ENCODE measurements around the gene EID2. TPM values are rescaled to one million over a fixed set of nuclear protein-coding genes. Genes with fewer than 3 reads are reported as not detected.

EID2 gene
- total and polyA plus RNA-seq, 2 of the 13 experiments (the other 11 are each of a cell fraction or from before 2014, with no cell fraction given), result 3.7 to 14.1 TPM

DNA sequence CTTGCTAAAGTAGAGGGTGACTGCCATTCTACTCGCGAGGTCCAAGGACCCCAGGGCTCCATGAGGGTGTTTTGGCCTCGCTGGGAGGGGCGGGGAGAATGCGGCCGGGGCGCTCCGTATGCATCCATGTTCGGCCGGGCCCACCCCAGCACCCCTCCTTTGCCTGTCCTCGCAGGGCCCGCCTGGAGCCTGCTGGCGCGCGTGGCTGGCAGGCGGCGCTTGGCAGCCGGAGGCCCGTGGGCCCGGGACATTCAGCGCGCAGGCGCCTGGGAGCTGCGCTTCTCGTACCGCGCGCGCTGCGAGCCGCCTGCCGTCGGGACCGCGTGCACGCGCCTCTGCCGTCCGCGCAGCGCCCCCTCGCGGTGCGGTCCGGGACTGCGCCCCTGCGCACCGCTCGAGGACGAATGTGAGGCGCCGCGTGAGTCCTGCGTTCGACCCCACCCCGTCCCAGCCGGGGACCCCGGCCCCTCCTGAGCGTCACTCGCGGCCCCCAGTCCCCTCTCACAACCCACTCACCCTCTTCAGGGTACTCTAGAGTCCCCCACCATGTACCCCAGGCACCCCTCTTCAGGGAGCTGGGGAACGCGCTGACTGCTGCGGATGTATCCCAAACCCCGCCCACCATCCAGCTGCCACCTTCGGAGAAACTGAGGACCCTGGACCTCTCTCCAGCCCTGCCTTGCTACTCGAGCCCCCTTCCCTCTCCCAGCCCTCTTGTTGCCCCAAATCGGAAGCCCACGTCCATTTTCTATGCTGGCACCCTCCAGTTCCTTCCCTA lies 37.1 kb downstream of the EID2 start (continued):
- TF ChIP-seq, protein P1, sequence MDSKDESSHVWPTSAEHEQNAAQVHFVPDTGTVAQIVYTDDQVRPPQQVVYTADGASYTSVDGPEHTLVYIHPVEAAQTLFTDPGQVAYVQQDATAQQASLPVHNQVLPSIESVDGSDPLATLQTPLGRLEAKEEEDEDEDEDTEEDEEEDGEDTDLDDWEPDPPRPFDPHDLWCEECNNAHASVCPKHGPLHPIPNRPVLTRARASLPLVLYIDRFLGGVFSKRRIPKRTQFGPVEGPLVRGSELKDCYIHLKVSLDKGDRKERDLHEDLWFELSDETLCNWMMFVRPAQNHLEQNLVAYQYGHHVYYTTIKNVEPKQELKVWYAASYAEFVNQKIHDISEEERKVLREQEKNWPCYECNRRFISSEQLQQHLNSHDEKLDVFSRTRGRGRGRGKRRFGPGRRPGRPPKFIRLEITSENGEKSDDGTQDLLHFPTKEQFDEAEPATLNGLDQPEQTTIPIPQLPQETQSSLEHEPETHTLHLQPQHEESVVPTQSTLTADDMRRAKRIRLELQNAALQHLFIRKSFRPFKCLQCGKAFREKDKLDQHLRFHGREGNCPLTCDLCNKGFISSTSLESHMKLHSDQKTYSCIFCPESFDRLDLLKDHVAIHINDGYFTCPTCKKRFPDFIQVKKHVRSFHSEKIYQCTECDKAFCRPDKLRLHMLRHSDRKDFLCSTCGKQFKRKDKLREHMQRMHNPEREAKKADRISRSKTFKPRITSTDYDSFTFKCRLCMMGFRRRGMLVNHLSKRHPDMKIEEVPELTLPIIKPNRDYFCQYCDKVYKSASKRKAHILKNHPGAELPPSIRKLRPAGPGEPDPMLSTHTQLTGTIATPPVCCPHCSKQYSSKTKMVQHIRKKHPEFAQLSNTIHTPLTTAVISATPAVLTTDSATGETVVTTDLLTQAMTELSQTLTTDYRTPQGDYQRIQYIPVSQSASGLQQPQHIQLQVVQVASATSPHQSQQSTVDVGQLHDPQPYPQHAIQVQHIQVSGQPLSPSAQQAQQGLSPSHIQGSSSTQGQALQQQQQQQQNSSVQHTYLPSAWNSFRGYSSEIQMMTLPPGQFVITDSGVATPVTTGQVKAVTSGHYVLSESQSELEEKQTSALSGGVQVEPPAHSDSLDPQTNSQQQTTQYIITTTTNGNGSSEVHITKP (CRISPR knock-in tag; IDR thresholded peaks at IDR 0.05; ENCODE audit: low read depth), result no peak
- peak; percentile 77; the same call in 1 of the 2 replicates for TF ChIP-seq ZNF75D (CRISPR knock-in tag; IDR thresholded peaks at IDR 0.05; ENCODE audit: borderline replicate concordance)
- peak; percentile 49 for TF ChIP-seq NR2C2 (CRISPR knock-in tag; IDR thresholded peaks at IDR 0.05; ENCODE audit: borderline replicate concordance)
- TF ChIP-seq, protein P2, sequence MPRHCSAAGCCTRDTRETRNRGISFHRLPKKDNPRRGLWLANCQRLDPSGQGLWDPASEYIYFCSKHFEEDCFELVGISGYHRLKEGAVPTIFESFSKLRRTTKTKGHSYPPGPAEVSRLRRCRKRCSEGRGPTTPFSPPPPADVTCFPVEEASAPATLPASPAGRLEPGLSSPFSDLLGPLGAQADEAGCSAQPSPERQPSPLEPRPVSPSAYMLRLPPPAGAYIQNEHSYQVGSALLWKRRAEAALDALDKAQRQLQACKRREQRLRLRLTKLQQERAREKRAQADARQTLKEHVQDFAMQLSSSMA (CRISPR knock-in tag; IDR thresholded peaks at IDR 0.05), result peak; percentile 97
- peak; percentile 98; the same call in 1 of the 2 replicates for TF ChIP-seq PAX8 (CRISPR knock-in tag; IDR thresholded peaks at IDR 0.05; ENCODE audit: borderline replicate concordance)
- peak; percentile 71; the same call in 1 of the 2 replicates for TF ChIP-seq AKAP8 (CRISPR knock-in tag; IDR thresholded peaks at IDR 0.05)
- no peak for TF ChIP-seq HNRNPL (IDR thresholded peaks at IDR 0.05; ENCODE audit: low read depth, low read length)
- peak; percentile 100 for TF ChIP-seq ZNF766 (CRISPR knock-in tag; IDR thresholded peaks at IDR 0.05; ENCODE audit: borderline replicate concordance)
- peak; percentile 93 for TF ChIP-seq ZNF230 (CRISPR knock-in tag; IDR thresholded peaks at IDR 0.05)
- TF ChIP-seq ZSCAN12 (CRISPR knock-in tag; IDR thresholded peaks at IDR 0.05), result peak; percentile 98; the same call in 1 of the 2 replicates
- TF ChIP-seq PRPF4 (IDR thresholded peaks at IDR 0.05; ENCODE audit: low read depth, low read length, poor library complexity, severe bottlenecking), result no peak
- no peak for TF ChIP-seq SP2 (CRISPR knock-in tag; IDR thresholded peaks at IDR 0.05)
- no peak for TF ChIP-seq NR3C1 (CRISPR knock-in tag; IDR thresholded peaks at IDR 0.05)
- TF ChIP-seq NCOA2 (CRISPR knock-in tag; IDR thresholded peaks at IDR 0.05), result peak; percentile 65; the same call in 1 of the 2 replicates
- TF ChIP-seq ZNF788 (CRISPR knock-in tag; IDR thresholded peaks at IDR 0.05; ENCODE audit: borderline replicate concordance), result no peak
- no peak for TF ChIP-seq TBL1XR1 (IDR thresholded peaks at IDR 0.05; ENCODE audit: borderline replicate concordance, low read length, partially characterized antibody)
- peak; percentile 93 for TF ChIP-seq ZNF430 (CRISPR knock-in tag; IDR thresholded peaks at IDR 0.05)
- TF ChIP-seq, protein P3, sequence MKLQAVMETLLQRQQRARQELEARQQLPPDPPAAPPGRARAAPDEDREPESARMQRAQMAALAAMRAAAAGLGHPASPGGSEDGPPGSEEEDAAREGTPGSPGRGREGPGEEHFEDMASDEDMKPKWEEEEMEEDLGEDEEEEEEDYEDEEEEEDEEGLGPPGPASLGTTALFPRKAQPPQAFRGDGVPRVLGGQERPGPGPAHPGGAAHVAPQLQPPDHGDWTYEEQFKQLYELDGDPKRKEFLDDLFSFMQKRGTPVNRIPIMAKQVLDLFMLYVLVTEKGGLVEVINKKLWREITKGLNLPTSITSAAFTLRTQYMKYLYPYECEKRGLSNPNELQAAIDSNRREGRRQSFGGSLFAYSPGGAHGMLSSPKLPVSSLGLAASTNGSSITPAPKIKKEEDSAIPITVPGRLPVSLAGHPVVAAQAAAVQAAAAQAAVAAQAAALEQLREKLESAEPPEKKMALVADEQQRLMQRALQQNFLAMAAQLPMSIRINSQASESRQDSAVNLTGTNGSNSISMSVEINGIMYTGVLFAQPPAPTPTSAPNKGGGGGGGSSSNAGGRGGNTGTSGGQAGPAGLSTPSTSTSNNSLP (IDR thresholded peaks at IDR 0.05; ENCODE audit: low read depth, low read length), result no peak
- 0 out of 2 replicates have a peak, but pooled peaks have one; percentile 29 for TF ChIP-seq ZNF775 (CRISPR knock-in tag; IDR thresholded peaks at IDR 0.05; ENCODE audit: borderline replicate concordance)
- peak; percentile 50 for TF ChIP-seq ZNF7 (CRISPR knock-in tag; IDR thresholded peaks at IDR 0.05)
- TF ChIP-seq NFKB2 (CRISPR knock-in tag; IDR thresholded peaks at IDR 0.05; ENCODE audit: borderline replicate concordance), result peak; percentile 100
- no peak for TF ChIP-seq NPAS2 (CRISPR knock-in tag; IDR thresholded peaks at IDR 0.05; ENCODE audit: borderline replicate concordance)
- TF ChIP-seq RFX3 (CRISPR knock-in tag; IDR thresholded peaks at IDR 0.05), result no peak
- TF ChIP-seq POLR2A (IDR thresholded peaks at IDR 0.05; ENCODE audit: insufficient read depth in 1 of 2, low read depth in 2 of 2, low read length in 2 of 2), result no peak
- TF ChIP-seq ZNF564 (CRISPR knock-in tag; IDR thresholded peaks at IDR 0.05), result peak; percentile 97

Data from HepG2 (cell line).